Activated CD4-positive, alpha-beta T cell treated with anti-CD3 and anti-CD28 coated beads, Interleukin-10, Interleukin-2, amounts not matched to agents 100 ng/mL and 50 ng/mL, durations not matched to agents 16 hours and 8 hours (primary cell): ENCODE data around the gene PIK3CG.
A peak's percentile ranks its signal among the peaks of the same experiment; 100 is the strongest.
"Not testable (repeated sequence)": the region's sequence is repeated elsewhere in the genome, so short reads cannot be mapped to it uniquely, and the experiment has no call there.

Experiments
- DNase-seq: peaks from one replicate; pipeline ENCODE4 v3.0.0-alpha.2; 2020

Gene PIK3CG

GRCh38 chr7:106865130-106866041 is at the start of gene PIK3CG:
Gene PIK3CG, plus strand, starts transcription at chr7:106865282. Its CDS starts 2,280 bp downstream, at chr7:106867562.
- DNase-seq, result peak; percentile 77

DNA sequence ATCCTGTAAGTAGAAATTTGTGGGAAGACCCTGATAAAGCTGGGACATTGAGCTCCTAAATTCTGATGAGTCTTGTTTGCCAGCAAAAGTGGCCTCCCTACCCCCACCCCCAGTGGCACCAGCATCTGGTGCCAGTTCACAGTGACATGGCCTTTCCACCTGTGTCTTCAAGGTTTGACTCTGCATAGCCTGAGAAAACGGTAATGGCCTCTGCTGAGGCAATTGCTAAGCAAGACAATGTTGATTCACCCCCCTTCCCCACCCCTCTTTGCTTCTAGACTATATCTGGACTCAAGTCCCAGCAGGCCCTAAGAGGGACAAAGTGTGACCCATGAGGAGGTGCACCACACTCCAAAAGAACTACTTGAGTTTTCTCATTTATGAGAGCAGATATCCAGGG is 48.0 kb upstream of the PIK3CG start:
- DNase-seq, result no peak

GRCh38 chr7:106818736-106819135 is 46.3 kb upstream of the PIK3CG start:
- no peak for DNase-seq

GRCh38 chr7:106819546-106819945 is 45.5 kb upstream of the PIK3CG start:
- no peak for DNase-seq

DNA sequence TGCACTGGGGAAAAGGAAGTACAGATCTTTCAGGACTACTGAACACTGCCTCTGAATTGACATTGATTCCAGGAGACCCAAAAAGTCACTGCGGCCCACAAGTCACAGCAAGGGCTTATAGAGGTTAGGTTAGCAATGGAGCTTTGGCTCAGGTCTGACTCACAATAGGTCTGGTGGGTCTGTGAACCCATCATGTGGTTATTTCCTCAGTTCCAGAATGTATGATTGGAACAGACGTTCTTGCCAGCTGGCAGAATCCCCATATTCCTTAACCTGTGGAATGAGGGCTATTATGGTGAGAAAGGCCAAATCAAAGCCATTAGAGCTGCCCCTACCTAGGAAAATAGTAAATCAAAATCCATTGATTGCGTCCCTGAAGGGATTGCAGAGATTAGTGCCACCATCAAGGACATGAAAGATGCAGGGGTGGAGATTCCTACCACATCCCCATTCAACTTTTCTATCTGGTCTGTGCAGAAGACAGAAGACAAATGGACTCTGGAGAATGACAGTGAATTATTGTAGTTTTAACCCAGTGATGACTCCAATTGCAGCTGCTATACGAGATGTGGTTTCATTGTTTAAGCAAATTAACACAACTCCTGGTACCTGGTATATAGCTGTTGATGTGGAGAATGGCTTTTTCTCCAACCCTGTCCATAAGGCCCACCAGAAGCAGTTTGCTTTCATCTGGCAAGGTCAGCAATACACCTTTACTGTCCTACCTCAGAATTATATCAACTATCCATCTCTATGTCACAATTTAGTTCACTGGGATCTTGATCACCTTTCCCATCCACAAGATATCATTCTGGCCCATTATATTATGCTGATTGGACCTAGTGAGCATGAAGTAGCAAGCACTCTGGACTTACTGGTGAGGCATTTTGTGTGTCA is 44.5 kb upstream of the PIK3CG start:
- no peak for DNase-seq

DNA sequence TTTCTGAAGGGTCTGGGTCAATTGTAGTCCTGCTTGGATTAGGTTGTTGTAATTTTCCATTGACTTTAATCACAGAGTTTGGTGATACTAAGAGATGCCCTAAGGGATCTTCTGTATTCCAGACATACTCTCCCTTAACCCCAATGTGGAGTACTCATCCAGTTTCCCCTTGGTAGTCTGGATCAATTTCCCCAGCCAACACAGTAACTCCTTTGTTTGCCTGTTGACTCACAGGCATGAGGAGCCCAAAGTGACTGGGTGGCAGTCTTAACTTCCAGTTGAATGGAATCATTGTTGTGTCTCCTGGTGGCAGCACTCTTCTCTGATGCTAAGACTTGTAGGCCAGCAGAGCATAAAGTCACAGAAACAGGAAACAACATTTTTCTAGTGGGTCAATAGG is 41.5 kb upstream of the PIK3CG start:
- DNase-seq, result no peak

DNA sequence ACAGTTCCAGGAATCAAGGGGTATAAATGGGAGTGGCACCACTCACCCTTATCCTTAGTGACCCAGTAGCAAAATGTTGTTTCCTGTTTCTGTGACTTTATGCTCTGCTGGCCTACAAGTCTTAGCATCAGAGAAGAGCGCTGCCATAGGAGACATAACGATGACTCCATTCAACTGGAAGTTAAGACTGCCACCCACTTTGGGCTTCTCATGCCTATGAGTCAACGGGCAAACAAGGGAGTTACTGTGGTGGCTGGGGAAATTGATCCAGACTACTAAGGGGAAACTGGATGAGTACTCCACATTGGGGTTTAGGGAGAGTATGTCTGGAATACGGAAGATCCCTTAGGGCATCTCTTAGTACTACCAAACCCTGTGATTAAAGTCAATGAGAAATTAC is 40.6 kb upstream of the PIK3CG start:
- DNase-seq, result no peak

GRCh38 chr7:106827626-106828025 is 37.5 kb upstream of the PIK3CG start:
- no peak for DNase-seq

DNA sequence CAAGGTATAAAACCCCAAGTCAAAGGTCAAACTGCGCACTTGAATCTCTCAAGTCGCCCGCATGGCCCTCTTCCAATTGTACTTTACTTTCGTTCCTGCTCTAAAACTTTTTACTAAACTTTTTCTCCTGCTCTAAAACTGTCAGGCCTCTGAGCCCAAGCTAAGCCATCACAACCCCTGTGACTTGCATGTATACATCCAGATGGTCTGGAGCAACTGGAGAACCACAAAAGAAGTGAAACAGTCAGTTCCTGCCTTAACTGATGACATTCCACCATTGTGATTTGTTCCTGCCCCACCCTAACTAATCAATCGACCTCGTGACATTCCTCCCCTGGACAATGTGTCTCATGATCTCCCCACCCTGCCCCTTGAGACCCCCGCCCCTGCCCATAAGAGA is 35.6 kb upstream of the PIK3CG start:
- DNase-seq, result no peak

- not testable (repeated sequence) for DNase-seq
Observed at GRCh38 chr7:106830896-106831295, 34.2 kb upstream of the PIK3CG start.

GRCh38 chr7:106836816-106837215 is 28.3 kb upstream of the PIK3CG start:
- DNase-seq, result no peak

- DNase-seq, result no peak
Observed at GRCh38 chr7:106839511-106839910, 25.6 kb upstream of the PIK3CG start.

DNA sequence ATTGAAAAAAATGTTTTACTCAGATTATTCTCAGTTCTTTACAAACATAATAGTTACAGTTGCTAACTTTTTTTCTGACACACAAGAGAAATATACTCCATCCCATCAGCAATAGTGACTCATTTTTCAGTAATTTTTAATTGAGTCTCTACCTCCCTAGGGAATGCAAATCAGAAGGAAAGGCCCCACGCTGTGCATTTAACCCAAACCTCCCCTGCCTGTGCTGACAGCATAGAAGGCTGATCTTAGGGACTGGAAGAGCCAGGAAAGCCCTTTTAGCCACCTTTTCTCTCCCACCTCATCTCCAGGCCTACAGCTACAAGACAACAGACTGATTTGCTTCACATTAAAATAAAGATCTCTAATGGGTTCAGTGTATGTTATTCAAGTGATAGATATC is 24.7 kb upstream of the PIK3CG start:
- DNase-seq, result no peak

DNA sequence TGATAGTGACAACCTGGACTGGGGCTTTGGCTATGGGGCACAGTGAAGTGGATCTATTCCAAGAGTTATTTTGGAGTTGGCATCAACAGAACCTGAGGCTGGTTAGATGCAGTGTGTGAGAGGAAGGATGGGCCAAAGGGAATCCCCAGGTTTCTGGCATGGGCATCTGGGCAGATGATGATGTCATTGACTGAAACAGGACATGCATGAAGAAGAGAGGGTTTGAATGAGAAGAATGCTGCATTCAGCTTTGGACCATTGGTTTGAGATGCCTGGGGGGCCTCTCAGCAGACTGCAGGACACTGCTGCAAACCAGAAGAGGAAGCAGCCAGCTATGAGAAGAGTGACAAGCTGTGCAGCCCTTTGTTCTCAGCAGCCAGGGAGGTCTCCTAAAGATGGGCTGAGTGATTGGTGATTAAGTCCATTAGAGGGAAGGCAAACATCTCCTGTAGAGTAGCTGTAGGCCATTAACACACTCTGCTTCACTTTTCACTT is 23.1 kb upstream of the PIK3CG start:
- DNase-seq, result no peak

GRCh38 chr7:106844279-106844997 is 20.6 kb upstream of the PIK3CG start:
- no peak for DNase-seq

GRCh38 chr7:106848049-106848448 is 17.0 kb upstream of the PIK3CG start:
- DNase-seq, result no peak

- no peak for DNase-seq
Observed at GRCh38 chr7:106848851-106849442, 16.1 kb upstream of the PIK3CG start.

- DNase-seq, result not testable (repeated sequence)
Observed at GRCh38 chr7:106851632-106852031, 13.4 kb upstream of the PIK3CG start.

DNA sequence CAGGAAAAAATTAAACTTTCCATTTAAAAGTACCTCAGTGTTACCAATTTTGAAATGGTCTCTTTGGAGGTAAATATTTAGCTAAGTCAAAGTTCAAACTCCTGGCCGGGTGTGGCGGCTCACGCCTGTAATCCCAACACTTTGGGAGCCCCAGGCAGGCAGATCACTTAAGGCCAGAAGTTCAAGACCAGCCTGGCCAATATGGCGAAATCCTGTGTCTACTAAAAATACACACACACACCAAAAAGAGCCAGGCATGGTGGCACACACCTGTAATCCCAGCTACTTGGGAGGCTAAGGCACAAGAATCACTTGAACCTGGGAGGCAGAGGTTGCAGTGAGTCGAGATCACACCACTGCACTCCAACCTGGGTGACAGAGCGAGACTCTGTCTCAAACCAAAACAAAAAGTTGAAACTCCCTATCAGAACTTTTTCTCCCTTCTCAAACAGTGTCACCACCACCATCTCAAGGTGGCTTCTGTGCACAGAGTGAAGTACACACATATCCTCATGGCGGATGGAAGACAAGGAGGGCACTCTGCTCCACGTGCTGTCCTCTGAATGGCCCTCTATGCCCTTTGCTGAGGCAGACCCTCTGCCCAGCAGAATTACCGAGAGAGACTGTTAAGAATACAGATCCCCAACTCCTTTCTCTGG is 11.7 kb upstream of the PIK3CG start:
- no peak for DNase-seq

GRCh38 chr7:106855540-106856132 is 9.4 kb upstream of the PIK3CG start:
- peak; percentile 5 for DNase-seq
